ENCODE data around the gene SLC47A2.

SLC47A2 gene

GRCh38 chr17:19726631-19727376, 10.4 kb upstream of the SLC47A2 start:
- no peak for DNase-seq

GRCh38 chr17:19725486-19725885, 9.1 kb upstream of the SLC47A2 start:
- no peak for DNase-seq

- no peak for DNase-seq
Observed at GRCh38 chr17:19724501-19725420, 8.4 kb upstream of the SLC47A2 start.

- no peak for DNase-seq
Observed at GRCh38 chr17:19723964-19724363, 7.6 kb upstream of the SLC47A2 start.

GRCh38 chr17:19720631-19721426, 4.4 kb upstream of the SLC47A2 start:
- no peak for DNase-seq

- no peak for DNase-seq
Observed at GRCh38 chr17:19720210-19720475, 3.8 kb upstream of the SLC47A2 start.

GRCh38 chr17:19719355-19720209, 3.2 kb upstream of the SLC47A2 start:
- DNase-seq: no peak

- peak; percentile 24 for DNase-seq
Observed at GRCh38 chr17:19718613-19719354, 2.4 kb upstream of the SLC47A2 start.

GRCh38 chr17:19718041-19718612, 1.7 kb upstream of the SLC47A2 start:
- no peak for DNase-seq

GRCh38 chr17:19717411-19717908, 1.1 kb upstream of the SLC47A2 start:
- no peak for DNase-seq

GRCh38 chr17:19717031-19717360, 612 bp upstream of the SLC47A2 start:
- no peak for DNase-seq

GRCh38 chr17:19714542-19715411, 1.6 kb downstream of the SLC47A2 start:
- no peak for DNase-seq

- DNase-seq: no peak
Observed at GRCh38 chr17:19713901-19714361, 2.5 kb downstream of the SLC47A2 start.

GRCh38 chr17:19713462-19713861, 2.9 kb downstream of the SLC47A2 start:
- no peak for DNase-seq

GRCh38 chr17:19712436-19713004, 3.9 kb downstream of the SLC47A2 start:
- no peak for DNase-seq

GRCh38 chr17:19709841-19710240, 6.5 kb downstream of the SLC47A2 start:
- no peak for DNase-seq

- DNase-seq: no peak
Observed at GRCh38 chr17:19708431-19709175, 7.8 kb downstream of the SLC47A2 start.

- DNase-seq: peak; percentile 33
Observed at GRCh38 chr17:19707728-19708221, 8.6 kb downstream of the SLC47A2 start.
